C4-2B (cell line): ENCODE measurements around the gene AHNAK.

Source experiments
- H3K27ac ChIP-seq: fragments of 450-650 bp; 2 replicates; pipeline ENCODE4 v1.5.1; 2017
- CTCF ChIP-seq: fragments of 450-650 bp; conservative IDR thresholded peaks from 2 replicates; pipeline ENCODE4 v1.5.1; 2017; ENCODE audit warnings: mild to moderate bottlenecking
- ZFX ChIP-seq: fragments of 450-650 bp; IDR thresholded peaks from 2 replicates; pipeline ENCODE4 v1.6.1; 2017

Gene AHNAK

GRCh38 chr11:62505440-62506091 is 41.0 kb downstream of the AHNAK start:
- H3K27ac ChIP-seq = no peak overlapping the region
- TF ChIP-seq ZFX (no peak), CTCF (no peak)

GRCh38 chr11:62505059-62505439 is 41.6 kb downstream of the AHNAK start:
- H3K27ac ChIP-seq = no peak overlapping the region
- no peak for TF ChIP-seq ZFX
- TF ChIP-seq CTCF = no peak

GRCh38 chr11:62504158-62504973 is 42.2 kb downstream of the AHNAK start:
- no peak overlapping the region for H3K27ac ChIP-seq
- no peak for TF ChIP-seq CTCF
- no peak for TF ChIP-seq ZFX

GRCh38 chr11:62502030-62502730 is 44.4 kb downstream of the AHNAK start:
- H3K27ac ChIP-seq = peak overlapping the region; percentile 32
- no peak for TF ChIP-seq CTCF
- TF ChIP-seq ZFX = no peak

GRCh38 chr11:62501432-62501891 is 45.1 kb downstream of the AHNAK start:
- peak overlapping the region; percentile 32; the same call in 1 of the 2 replicates for H3K27ac ChIP-seq
- TF ChIP-seq CTCF (no peak), ZFX (no peak)

- TF ChIP-seq CTCF = no peak
- no peak for TF ChIP-seq ZFX
- no peak overlapping the region for H3K27ac ChIP-seq
These were observed 46.0 kb downstream of the AHNAK start for GRCh38 chr11:62500650-62501030.
